OCI-LY1 (cell line): ENCODE measurements around the gene ZSCAN9.

Experiments used
- EZH2 ChIP-seq: fragments of 200-600 bp; sonication (generic), shearing (Covaris generic); IDR thresholded peaks from 2 replicates; pipeline ENCODE4 v1.8.0; 2017; ENCODE audit warnings: borderline replicate concordance, mixed run types, mild to moderate bottlenecking, antibody characterized with exemption, low read length, moderate library complexity, mixed read lengths
- TF ChIP-seq, protein P1 (sequence below): fragments of 200-600 bp; sonication (generic), shearing (Covaris generic); IDR thresholded peaks from 2 replicates; pipeline ENCODE4 v1.5.1; 2017; ENCODE audit warnings: mild to moderate bottlenecking, antibody characterized with exemption, low read length, moderate library complexity, mixed read lengths

DNA sequence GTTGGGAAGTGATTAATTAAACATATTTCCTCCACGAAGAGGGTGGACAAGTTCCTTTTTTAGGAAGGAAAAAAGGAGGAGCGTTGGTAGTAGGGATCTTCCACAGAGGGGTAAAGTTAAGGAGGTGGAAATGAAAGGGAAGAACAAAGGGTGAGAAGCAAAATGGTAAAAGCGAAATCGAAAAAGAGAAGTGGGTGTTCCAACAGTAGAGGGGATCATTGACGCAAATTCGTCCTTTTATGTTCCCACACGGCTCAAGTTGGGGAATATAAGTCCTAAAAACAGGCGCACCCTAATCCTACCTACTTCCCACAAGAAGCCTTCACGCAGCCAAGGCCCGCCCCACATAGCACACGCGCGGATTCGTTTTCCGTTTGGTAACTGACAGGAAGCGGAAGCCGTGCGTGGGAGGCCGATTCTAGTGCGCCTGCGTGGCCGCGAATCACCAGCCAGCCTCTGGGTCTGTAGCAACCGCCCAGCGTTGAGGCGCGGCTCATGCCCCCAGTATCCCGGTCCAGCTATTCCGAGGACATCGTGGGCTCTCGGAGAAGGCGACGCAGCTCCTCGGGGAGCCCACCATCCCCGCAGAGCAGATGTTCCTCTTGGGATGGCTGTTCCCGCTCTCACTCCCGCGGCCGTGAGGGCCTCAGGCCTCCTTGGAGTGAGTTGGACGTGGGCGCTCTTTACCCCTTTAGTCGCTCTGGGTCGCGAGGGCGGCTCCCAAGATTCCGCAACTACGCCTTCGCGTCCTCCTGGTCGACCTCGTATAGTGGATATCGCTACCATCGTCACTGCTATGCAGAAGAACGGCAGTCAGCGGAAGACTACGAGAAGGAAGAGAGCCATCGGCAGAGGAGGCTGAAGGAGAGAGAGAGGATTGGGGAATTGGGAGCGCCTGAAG is 34.1 kb downstream of the ZSCAN9 start, which contains the start of gene NKAPL:
- TF ChIP-seq, protein P1, sequence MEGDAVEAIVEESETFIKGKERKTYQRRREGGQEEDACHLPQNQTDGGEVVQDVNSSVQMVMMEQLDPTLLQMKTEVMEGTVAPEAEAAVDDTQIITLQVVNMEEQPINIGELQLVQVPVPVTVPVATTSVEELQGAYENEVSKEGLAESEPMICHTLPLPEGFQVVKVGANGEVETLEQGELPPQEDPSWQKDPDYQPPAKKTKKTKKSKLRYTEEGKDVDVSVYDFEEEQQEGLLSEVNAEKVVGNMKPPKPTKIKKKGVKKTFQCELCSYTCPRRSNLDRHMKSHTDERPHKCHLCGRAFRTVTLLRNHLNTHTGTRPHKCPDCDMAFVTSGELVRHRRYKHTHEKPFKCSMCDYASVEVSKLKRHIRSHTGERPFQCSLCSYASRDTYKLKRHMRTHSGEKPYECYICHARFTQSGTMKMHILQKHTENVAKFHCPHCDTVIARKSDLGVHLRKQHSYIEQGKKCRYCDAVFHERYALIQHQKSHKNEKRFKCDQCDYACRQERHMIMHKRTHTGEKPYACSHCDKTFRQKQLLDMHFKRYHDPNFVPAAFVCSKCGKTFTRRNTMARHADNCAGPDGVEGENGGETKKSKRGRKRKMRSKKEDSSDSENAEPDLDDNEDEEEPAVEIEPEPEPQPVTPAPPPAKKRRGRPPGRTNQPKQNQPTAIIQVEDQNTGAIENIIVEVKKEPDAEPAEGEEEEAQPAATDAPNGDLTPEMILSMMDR, result no peak
- no peak for TF ChIP-seq EZH2
